Lower lobe of right lung (tissue), 1 donor: ENCODE results near the gene NME4. TPM values are rescaled to one million over a fixed set of nuclear protein-coding genes. Genes with fewer than 3 reads are reported as not detected.

Source experiments
- total RNA-seq: library from RNA; stranded (reverse); fragmentation: NEBNext Ultra II Directional; extraction: Animal tissue kit (Norgen Biotek cat#: 25700); gene quantifications from one replicate; pipeline ENCODE4 v1.2.1, GENCODE V29; 2021
- donor health status: DM: no; HTN: yes; CAD: no; lungs with severe emphysema.

The NME4 gene
- total RNA-seq, 1 donor from 2014 or later, result 42.3 TPM

Other genes starting within 250 kb of the NME4 start
- gene HBZ, start 244.6 kb upstream of the NME4 start, total RNA-seq, result not detected
- gene HBM, start 231.2 kb upstream of the NME4 start, total RNA-seq, result not detected
- 232 TPM for gene HBA2, start 224.3 kb upstream of the NME4 start, total RNA-seq
- 217 TPM for gene HBA1, start 220.5 kb upstream of the NME4 start, total RNA-seq
- gene HBQ1, start 216.7 kb upstream of the NME4 start, total RNA-seq, result not detected
- 70.9 TPM for gene LUC7L, start 167.8 kb upstream of the NME4 start, total RNA-seq
- 51.7 TPM for gene FAM234A, start 162.4 kb upstream of the NME4 start, total RNA-seq
- 8.2 TPM for gene RGS11, start 121.3 kb upstream of the NME4 start, total RNA-seq
- not detected for gene ARHGDIG, start 116.6 kb upstream of the NME4 start, total RNA-seq
- not detected for gene PDIA2, start 114.0 kb upstream of the NME4 start, total RNA-seq
- 22.4 TPM for gene AXIN1, start 44.5 kb upstream of the NME4 start, total RNA-seq
- gene MRPL28, start 26.7 kb upstream of the NME4 start, total RNA-seq, result 43.4 TPM
- gene PGAP6, start 15.2 kb upstream of the NME4 start, total RNA-seq, result 55.8 TPM
- gene DECR2, start 4.7 kb downstream of the NME4 start, total RNA-seq, result 10.1 TPM
- gene RAB11FIP3, start 28.4 kb downstream of the NME4 start, total RNA-seq, result 32.2 TPM
- gene CAPN15, start 130.5 kb downstream of the NME4 start, total RNA-seq, result 44.3 TPM
- gene PRR35, start 163.2 kb downstream of the NME4 start, total RNA-seq, result not detected
- gene NHLRC4, start 169.8 kb downstream of the NME4 start, total RNA-seq, result 2.7 TPM
- 68.9 TPM for gene PIGQ, start 172.8 kb downstream of the NME4 start, total RNA-seq
- gene RAB40C, start 192.9 kb downstream of the NME4 start, total RNA-seq, result 40.1 TPM
- 1.2 TPM for gene WFIKKN1, start 233.8 kb downstream of the NME4 start, total RNA-seq
- gene METTL26, start 239.1 kb downstream of the NME4 start, total RNA-seq, result 63.1 TPM
- gene MCRIP2, start 244.6 kb downstream of the NME4 start, total RNA-seq, result 47.7 TPM